Panc1 (cell line): ENCODE data around the gene TEDC1. TPM values are rescaled to one million over a fixed set of nuclear protein-coding genes. Genes with fewer than 3 reads are reported as not detected.

Source experiments
- ATAC-seq: fragments of 200-7000 bp; cut with Tn5 transposase; 2 replicates; pipeline ENCODE4 v1.9.1; 2020; ENCODE audit warnings: mild to moderate bottlenecking, moderate library complexity
- BruUV-seq: library from RNA; stranded (reverse); fragments of 400-500 nt; replicated peaks from 2 replicates; lab custom pipeline; 2021; lab: Mats Ljungman, UMichigan
- CTCF ChIA-PET: fragments of 300-600 bp; sonication (Branson Sonifier 250); formaldehyde crosslinking; loops from one replicate; lab custom pipeline; 2022; ENCODE audit warnings: antibody characterized with exemption; lab: Charles Lee
- POLR2A ChIA-PET: fragments of 300-600 bp; sonication (Branson Sonifier 250); formaldehyde crosslinking; loops from one replicate; lab custom pipeline; 2022; ENCODE audit warnings: antibody characterized with exemption; lab: Charles Lee
- DNase-seq: peaks from one replicate; pipeline ENCODE4 v3.0.0-alpha.2; 2010; ENCODE audit warnings: low read depth, low spot score
- H3K27ac ChIP-seq: 2 replicates; pipeline ENCODE4 v1.5.1; 2011; ENCODE audit warnings: mild to moderate bottlenecking, low read length, inconsistent platforms
- H3K27me3 ChIP-seq: fragments of 200-500 bp; sonication (Bioruptor generic); 2 replicates; pipeline ENCODE4 v1.6.0; 2014; ENCODE audit warnings: low read length, inconsistent platforms; ENCODE audit not compliant: control insufficient read depth, insufficient read depth
- H3K36me3 ChIP-seq: fragments of 200-500 bp; sonication (Bioruptor generic); 2 replicates; pipeline ENCODE4 v1.5.1; 2014; ENCODE audit warnings: inconsistent platforms, mild to moderate bottlenecking, low read length, moderate library complexity; ENCODE audit not compliant: control insufficient read depth, insufficient read depth
- H3K4me1 ChIP-seq: 2 replicates; pipeline ENCODE4 v1.5.1; 2011; ENCODE audit warnings: inconsistent platforms, mild to moderate bottlenecking, low read length, moderate library complexity; ENCODE audit not compliant: control insufficient read depth, insufficient read depth
- H3K4me3 ChIP-seq, 2 experiments: 2 replicates each; pipeline ENCODE4 v1.5.1; 2011 to 2012; ENCODE audit warnings: low read depth in 2 of 2, low read length in 2 of 2, mild to moderate bottlenecking in 2 of 2, inconsistent platforms in 1 of 2, moderate library complexity in 1 of 2
- H3K9me3 ChIP-seq: fragments of 200-500 bp; sonication (Bioruptor generic); 2 replicates; pipeline ENCODE4 v1.5.1; 2014; ENCODE audit warnings: low read depth, mild to moderate bottlenecking, inconsistent platforms, low read length, moderate library complexity; ENCODE audit not compliant: control insufficient read depth, insufficient read depth
- CTCF ChIP-seq: fragments of 450-650 bp; IDR thresholded peaks from 2 replicates; pipeline ENCODE4 v1.5.1; 2017; ENCODE audit warnings: mild to moderate bottlenecking
- POLR2AphosphoS5 ChIP-seq: IDR thresholded peaks from 2 replicates; pipeline ENCODE4 v1.6.1; 2012; ENCODE audit warnings: mild to moderate bottlenecking, low read depth, low read length, moderate library complexity
- REST ChIP-seq, 2 experiments: IDR thresholded peaks; 2 replicates each; pipeline ENCODE4 v1.6.1; 2011 to 2012; ENCODE audit warnings: low read depth in 2 of 2, control low read depth in 1 of 2, low read length in 1 of 2, mild to moderate bottlenecking in 1 of 2, moderate library complexity in 1 of 2; ENCODE audit not compliant: insufficient read depth in 1 of 2
- TCF7L2 ChIP-seq: IDR thresholded peaks from 2 replicates; pipeline ENCODE4 v1.6.1; 2011; ENCODE audit warnings: mild to moderate bottlenecking, low read depth, low read length, inconsistent platforms
- in situ Hi-C: cut with HindIII; loops from 2 replicates; pipeline ENCODE4 v1.10.0; 2016; ENCODE audit warnings: low sequenced_read_pairs, low pct_unique_long_range_greater_than_20kb
- intact Hi-C: fragments of 100-400 bp; cut with micrococcal nuclease; formaldehyde crosslinking; loops from one replicate; pipeline ENCODE4 v1.10.0; 2022; ENCODE audit not compliant: unreplicated experiment
- total RNA-seq: library from RNA; stranded (reverse); gene quantifications from one replicate; pipeline ENCODE4 v1.2.1, GENCODE V29; 2021; ENCODE audit not compliant: unreplicated experiment

The TEDC1 gene
- total RNA-seq, 1 experiment from 2014 or later, result 47.8 TPM

DNA sequence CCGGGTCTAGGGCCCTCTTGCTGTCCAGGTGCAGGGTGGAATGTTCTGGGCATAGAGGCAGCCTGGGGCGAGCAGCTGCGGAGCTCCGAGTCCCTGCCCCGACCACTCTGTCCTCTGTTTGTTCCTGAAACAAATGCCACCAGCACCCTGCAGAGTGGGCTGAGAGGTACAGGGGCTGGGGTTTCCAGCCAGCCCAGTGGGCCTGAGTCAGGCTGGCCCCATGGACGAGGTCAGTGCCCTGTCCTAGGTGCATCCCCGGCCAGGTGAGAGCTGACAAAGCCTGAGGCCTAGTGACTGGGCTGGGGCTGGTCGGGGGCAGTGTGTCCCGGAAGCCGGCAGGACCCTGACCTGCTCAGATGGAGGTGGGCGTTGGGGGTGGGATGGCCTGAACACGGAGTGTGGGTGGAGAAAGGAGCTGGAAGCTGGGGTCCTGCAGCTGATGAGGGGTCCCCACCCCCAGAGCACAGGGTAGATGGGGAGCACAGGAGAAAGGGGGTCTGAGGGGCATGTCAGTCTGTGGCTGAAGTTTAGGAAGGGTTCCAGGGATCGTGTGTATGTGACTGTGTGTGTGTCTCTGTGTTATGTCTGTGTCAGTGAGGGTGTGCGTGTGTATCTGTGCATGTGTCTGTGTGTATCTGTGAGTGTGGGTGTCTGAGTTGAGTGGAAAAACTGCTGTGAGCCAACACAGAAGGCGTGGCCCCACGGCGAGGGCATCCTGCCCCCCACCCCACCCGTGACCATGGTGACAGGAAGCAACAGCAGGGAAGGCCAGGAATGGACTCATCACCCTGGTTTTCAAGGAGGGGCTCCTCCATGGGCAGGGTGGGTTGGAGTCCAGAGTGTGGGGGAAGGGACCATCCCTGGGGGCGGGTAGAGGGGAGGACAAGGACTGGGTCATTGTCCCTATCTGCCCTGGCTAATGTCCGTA is 6.7 kb upstream of the TEDC1 start:
- H3K27me3 ChIP-seq, result no peaks in the 10 kb centered on the region
- H3K27ac ChIP-seq, result peak overlapping the region; percentile 39; the same call in 1 of the 2 replicates
- H3K36me3 ChIP-seq, result no peaks in the 10 kb centered on the region; the same call in 1 of the 2 replicates
- ATAC-seq (no peak), DNase-seq (no peak)
- H3K4me1 ChIP-seq, result peaks cover 58% of the 10 kb centered on the region
- H3K9me3 ChIP-seq, result no peaks in the 10 kb centered on the region
- H3K4me3 ChIP-seq, result no peak overlapping the region
- in situ Hi-C loops (no loop called here), intact Hi-C loops (loop anchor here (10.0 kb wide), 1 partner anchor 110 kb away; no protein-coding TSS in a partner anchor)
- ChIA-PET POLR2A (interaction anchor here (0.6 kb wide), 1 partner anchor 10 kb away, joined by 7 read pairs; no protein-coding TSS in a partner anchor), CTCF (no interaction called here)
- TF ChIP-seq CTCF (no peak), REST (IDR thresholded peaks at IDR 0.05; ENCODE audit: insufficient read depth in 1 of 2, low read depth in 2 of 2, low read length in 1 of 2) (no peak), POLR2AphosphoS5 (no peak)
- no TSS peak for BruUV-seq

- Histone ChIP-seq H3K36me3 (no peaks in the 10 kb centered on the region; the same call in 1 of the 2 replicates), H3K4me3 (no peak overlapping the region), H3K9me3 (no peaks in the 10 kb centered on the region), H3K4me1 (peaks cover 52% of the 10 kb centered on the region), H3K27ac (peak overlapping the region; percentile 63; the same call in 1 of the 2 replicates), H3K27me3 (no peaks in the 10 kb centered on the region)
- in situ Hi-C loops, result no loop called here
- TF ChIP-seq CTCF (no peak), TCF7L2 (no peak), POLR2AphosphoS5 (no peak)
- ATAC-seq, result no peak
- no peak for DNase-seq
- no TSS peak for BruUV-seq
- POLR2A ChIA-PET, result no interaction called here
- intact Hi-C loops, result loop anchor here (10.0 kb wide), 1 partner anchor 110 kb away; no protein-coding TSS in a partner anchor
- CTCF ChIA-PET, result no interaction called here
Observed at GRCh38 chr14:105484997-105485393, 6.1 kb upstream of the TEDC1 start.
